H1 (cell line): Measurements from ENCODE around the gene GFOD1.

Experiments used
- NRF1 ChIP-seq: IDR thresholded peaks from 2 replicates; pipeline ENCODE4 v1.6.1; 2011; ENCODE audit warnings: mild to moderate bottlenecking, low read depth, low read length, improper control_type of control experiment
- SIX5 ChIP-seq: IDR thresholded peaks from 2 replicates; pipeline ENCODE4 v1.6.1; 2011; ENCODE audit warnings: mild to moderate bottlenecking, low read depth, low read length
- TF ChIP-seq, protein P1 (sequence below): IDR thresholded peaks from 2 replicates; pipeline ENCODE4 v1.6.1; 2012; ENCODE audit warnings: inconsistent platforms

DNA sequence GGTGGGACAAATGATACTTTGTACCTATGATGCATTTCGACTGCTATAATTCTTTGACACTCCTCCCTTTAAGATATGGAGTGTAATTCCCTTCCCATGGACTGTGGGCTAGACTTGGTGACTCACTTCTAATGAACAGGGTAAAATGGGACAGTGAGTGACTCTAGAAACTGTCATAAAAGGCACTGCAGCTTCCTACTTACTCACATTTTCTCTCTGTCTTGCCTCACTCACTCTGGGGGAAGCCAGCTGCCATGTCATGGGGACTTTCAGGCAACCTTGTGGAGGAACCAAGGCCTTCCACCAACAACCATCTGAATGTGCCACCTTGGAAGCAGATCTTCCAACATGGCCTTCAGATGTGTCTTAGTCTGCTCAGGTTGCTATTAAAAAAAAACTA is 12.9 kb upstream of the GFOD1 start:
- TF ChIP-seq NRF1: no peak
- TF ChIP-seq, protein P1, sequence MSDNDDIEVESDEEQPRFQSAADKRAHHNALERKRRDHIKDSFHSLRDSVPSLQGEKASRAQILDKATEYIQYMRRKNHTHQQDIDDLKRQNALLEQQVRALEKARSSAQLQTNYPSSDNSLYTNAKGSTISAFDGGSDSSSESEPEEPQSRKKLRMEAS: no peak
- TF ChIP-seq SIX5: no peak
